Pancreas (tissue), 10 donors: ENCODE results near the gene SKOR1. TPM values are rescaled to one million over a fixed set of nuclear protein-coding genes. Genes with fewer than 3 reads are reported as not detected.

Experiments used
- ATAC-seq, 4 donors: fragments of 200-7000 bp; cut with Tn5 transposase; one replicate each; pipeline versions ENCODE4 v1.8.0 to v1.9.1; 2020; ENCODE audit warnings: mild to moderate bottlenecking in 4 of 4, moderate library complexity in 4 of 4
- DNase-seq, 6 donors: peaks; one replicate each; pipeline ENCODE4 v3.0.0-alpha.2; 2020
- FAIRE-seq: peaks from 2 replicates; lab custom pipeline; 2012; peaks lifted over from hg19 to GRCh38; lab: Jason Lieb, UNC
- H3K27ac ChIP-seq, 4 donors: fragments of 200-600 bp; sonication (generic); 1 replicate in 3 of 4; 2 replicates in 1 of 4; pipeline versions ENCODE4 v1.5.0 to v1.8.0; 2020
- H3K27me3 ChIP-seq, 4 donors: fragments of 200-600 bp; one replicate each; pipeline ENCODE4 v1.8.0; 2021
- H3K36me3 ChIP-seq, 3 donors: fragments of 200-600 bp; sonication (generic) in 1 of 3; one replicate each; pipeline versions ENCODE4 v1.5.0 to v1.8.0; 2020 to 2021
- H3K4me1 ChIP-seq, 3 donors: fragments of 200-600 bp; one replicate each; pipeline ENCODE4 v1.8.0; 2021
- H3K4me3 ChIP-seq, 4 donors: fragments of 200-600 bp; sonication (generic) in 2 of 4; one replicate each; pipeline versions ENCODE4 v1.5.0 to v1.8.0; 2020 to 2021
- H3K9me3 ChIP-seq, 4 donors: fragments of 200-600 bp; one replicate each; pipeline ENCODE4 v1.8.0; 2021
- WGBS, 2 donors: extraction: QIAGEN DNeasy Blood & Tissue Kit; methylation state at CpG; one replicate each; pipeline ENCODE4 v1.1.7; 2013; 5-methylcytosine and 5-hydroxymethylcytosine counted together
- intact Hi-C, 3 donors: fragments of 100-400 bp; cut with DNase I; formaldehyde crosslinking; loops; one replicate each; pipeline versions ENCODE4 v1.11.1 to v1.14.2; 2022
- polyA plus RNA-seq, 2 donors: library from polyadenylated mRNA; stranded (reverse); fragments of 200-250 nt; gene quantifications; one replicate each; pipeline ENCODE4 v1.2.3, GENCODE V29; 2013
- total RNA-seq, 6 donors: library from RNA; stranded (reverse); fragmentation: NEBNext Ultra II Directional in 4 of 6; extraction: Animal tissue kit (Norgen Biotek cat#: 25700) in 4 of 6; gene quantifications; one replicate each; pipeline versions ENCODE4 v1.2.1 to v1.2.4, GENCODE V29; 2021 to 2023
- TF ChIP-seq, protein P1 (sequence below), 4 donors: fragments of 200-600 bp; sonication (generic) in 3 of 4; IDR thresholded peaks; one replicate each; pipeline versions ENCODE4 v1.5.0 to v1.8.0; 2021; ENCODE audit warnings: antibody characterized with exemption in 4 of 4
- donor health status: healthy with polysubstance abuse.
- donor health status: DM: no; HTN: no; CAD: no; lungs with moderate emphysema.
- donor health status: DM: no; HTN: no; CAD: no.
- donor health status: control.
- donor health status: control.
- donor health status: Bipolar disorder and iron deficiency.
- donor health status: DM: yes; HTN: yes; CAD: no.
- donor health status: DM: no; HTN: no; CAD: no.
- donor health status: DM: no; HTN: no; CAD: no.
- donor health status: DM: yes; HTN: yes; CAD: no.

Gene SKOR1
- total and polyA plus RNA-seq, 8 donors = 0.09 to 0.54 (median 0.36) TPM

GRCh38 chr15:67850336-67850735, 25.0 kb downstream of the SKOR1 start:
- FAIRE-seq = no peak
- TF ChIP-seq, protein P1, sequence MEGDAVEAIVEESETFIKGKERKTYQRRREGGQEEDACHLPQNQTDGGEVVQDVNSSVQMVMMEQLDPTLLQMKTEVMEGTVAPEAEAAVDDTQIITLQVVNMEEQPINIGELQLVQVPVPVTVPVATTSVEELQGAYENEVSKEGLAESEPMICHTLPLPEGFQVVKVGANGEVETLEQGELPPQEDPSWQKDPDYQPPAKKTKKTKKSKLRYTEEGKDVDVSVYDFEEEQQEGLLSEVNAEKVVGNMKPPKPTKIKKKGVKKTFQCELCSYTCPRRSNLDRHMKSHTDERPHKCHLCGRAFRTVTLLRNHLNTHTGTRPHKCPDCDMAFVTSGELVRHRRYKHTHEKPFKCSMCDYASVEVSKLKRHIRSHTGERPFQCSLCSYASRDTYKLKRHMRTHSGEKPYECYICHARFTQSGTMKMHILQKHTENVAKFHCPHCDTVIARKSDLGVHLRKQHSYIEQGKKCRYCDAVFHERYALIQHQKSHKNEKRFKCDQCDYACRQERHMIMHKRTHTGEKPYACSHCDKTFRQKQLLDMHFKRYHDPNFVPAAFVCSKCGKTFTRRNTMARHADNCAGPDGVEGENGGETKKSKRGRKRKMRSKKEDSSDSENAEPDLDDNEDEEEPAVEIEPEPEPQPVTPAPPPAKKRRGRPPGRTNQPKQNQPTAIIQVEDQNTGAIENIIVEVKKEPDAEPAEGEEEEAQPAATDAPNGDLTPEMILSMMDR (IDR thresholded peaks at IDR 0.05) = no peak
- Histone ChIP-seq H3K9me3 (no peaks in the 10 kb centered on the region), H3K4me1 (no peaks in the 10 kb centered on the region), H3K27me3 (no peaks in the 10 kb centered on the region), H3K36me3 (no peaks in the 10 kb centered on the region), H3K4me3 (no peak overlapping the region), H3K27ac (no peak overlapping the region)
- intact Hi-C loops = no loop called here
- WGBS, 2 donors = 62 to 68% methylated on average over 7 of the region's 7 CpGs
- DNase-seq = peak in 1 of 6 donors; percentile 2
- ATAC-seq = no peak

DNA sequence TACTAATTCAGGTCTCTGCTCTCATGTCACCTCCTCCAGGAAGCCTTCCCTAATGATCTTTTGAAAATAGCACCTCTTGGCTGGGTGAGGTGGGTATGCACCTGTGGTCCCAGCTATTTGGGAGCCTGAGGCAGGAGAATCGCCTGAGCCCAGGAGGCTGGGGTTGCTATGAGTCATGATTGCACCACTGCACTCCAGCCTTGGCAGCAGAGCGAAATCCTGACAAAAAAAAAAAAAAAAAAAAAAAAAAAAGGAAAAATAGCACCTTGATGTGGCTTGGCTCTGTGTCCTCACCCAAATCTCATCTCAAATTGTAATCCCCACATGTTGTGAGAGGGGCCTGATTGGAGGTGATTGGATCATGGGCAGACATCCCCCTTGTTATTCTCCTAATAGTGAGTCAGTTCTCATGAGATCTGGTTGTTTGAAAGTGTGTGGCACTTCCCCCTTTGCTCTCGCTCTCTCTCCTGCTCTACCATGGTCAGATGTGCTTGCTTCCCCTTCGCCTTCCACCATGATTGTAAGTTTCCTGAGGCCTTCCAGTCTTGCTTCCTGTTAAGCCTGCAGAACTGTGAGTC, 25.8 kb downstream of the SKOR1 start:
- no peak overlapping the region for H3K27ac ChIP-seq

GRCh38 chr15:67852418-67852817, 27.1 kb downstream of the SKOR1 start:
- Histone ChIP-seq H3K27ac (no peak overlapping the region), H3K9me3 (no peaks in the 10 kb centered on the region), H3K36me3 (no peaks in the 10 kb centered on the region), H3K4me3 (no peak overlapping the region), H3K4me1 (no peaks in the 10 kb centered on the region), H3K27me3 (no peaks in the 10 kb centered on the region)
- FAIRE-seq (no peak), ATAC-seq (no peak), DNase-seq (peak in 1 of 6 donors; percentile 3)
- TF ChIP-seq, protein P1 (IDR thresholded peaks at IDR 0.05) = no peak
- 60 to 62% methylated on average over 3 of the region's 3 CpGs for WGBS, 2 donors
- intact Hi-C loops = no loop called here

More for the DNA sequence above, 25.8 kb downstream of the SKOR1 start:
- H3K4me1 ChIP-seq = no peaks in the 10 kb centered on the region
- H3K4me3 ChIP-seq = no peak overlapping the region
- FAIRE-seq (no peak), ATAC-seq (peak in 3 of 4 donors; percentile 38 to 69 (median 51)), DNase-seq (peak in 1 of 6 donors; percentile 11)
- no peaks in the 10 kb centered on the region for H3K36me3 ChIP-seq
- 78 to 91% methylated on average over 4 of the region's 4 CpGs for WGBS, 2 donors
- intact Hi-C loops = no loop called here
- no peaks in the 10 kb centered on the region for H3K9me3 ChIP-seq
- TF ChIP-seq, protein P1 (IDR thresholded peaks at IDR 0.05) = no peak
- H3K27me3 ChIP-seq = no peaks in the 10 kb centered on the region

DNA sequence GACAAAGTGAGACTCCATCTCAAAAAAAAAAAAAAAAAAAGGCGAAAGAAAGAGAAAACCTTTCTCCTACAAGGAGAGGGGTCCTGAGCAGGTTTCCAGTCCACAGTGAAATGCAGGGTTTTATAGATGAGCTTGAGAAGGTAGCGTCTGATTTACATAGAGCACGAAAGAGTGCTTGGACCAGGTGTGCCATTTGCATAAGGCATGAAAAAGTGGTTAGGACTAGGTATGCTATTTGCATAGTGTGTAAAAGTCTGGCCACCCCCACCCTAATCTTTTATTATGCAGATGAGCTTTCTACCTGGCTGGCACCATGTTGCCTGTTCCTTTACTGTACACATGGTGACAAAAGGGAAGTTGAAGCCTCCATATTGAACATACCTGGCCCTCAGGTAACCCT, 28.1 kb downstream of the SKOR1 start:
- ATAC-seq = no peak
- intact Hi-C loops = no loop called here
- Histone ChIP-seq H3K27me3 (no peaks in the 10 kb centered on the region), H3K4me3 (no peak overlapping the region), H3K27ac (no peak overlapping the region), H3K9me3 (no peaks in the 10 kb centered on the region), H3K4me1 (no peaks in the 10 kb centered on the region), H3K36me3 (no peaks in the 10 kb centered on the region)
- TF ChIP-seq, protein P1 (IDR thresholded peaks at IDR 0.05) = no peak
- DNase-seq = peak in 1 of 6 donors; percentile 7
- WGBS, 2 donors = 85 to 91% methylated on average over 2 to 3 of the region's 3 CpGs
- no peak for FAIRE-seq

GRCh38 chr15:67854358-67854757, 29.0 kb downstream of the SKOR1 start:
- Histone ChIP-seq H3K27ac (no peak overlapping the region), H3K4me1 (no peaks in the 10 kb centered on the region), H3K9me3 (no peaks in the 10 kb centered on the region), H3K36me3 (no peaks in the 10 kb centered on the region), H3K4me3 (no peak overlapping the region), H3K27me3 (no peaks in the 10 kb centered on the region)
- FAIRE-seq = no peak
- peak in 1 of 6 donors; percentile 5 for DNase-seq
- TF ChIP-seq, protein P1 (IDR thresholded peaks at IDR 0.05) = no peak
- ATAC-seq = no peak
- 88 to 100% methylated on average over 1 of the region's 1 CpG for WGBS, 2 donors
- intact Hi-C loops = no loop called here
